AG04450 (cell line): ENCODE data around the gene TCEAL5. TPM values are rescaled to one million over a fixed set of nuclear protein-coding genes. Genes with fewer than 3 reads are reported as not detected.
"Not testable (repeated sequence)": the region's sequence is repeated elsewhere in the genome, so short reads cannot be mapped to it uniquely, and the experiment has no call there.

Source experiments
- CTCF ChIA-PET: fragments of 300-600, 350-600 bp; formaldehyde crosslinking; extraction: SDS; loops from one replicate; lab custom pipeline; 2022; ENCODE audit warnings: antibody characterized with exemption, inconsistent platforms; lab: Charles Lee
- POLR2A ChIA-PET: fragments of 350-600 bp; formaldehyde crosslinking; extraction: SDS; loops from one replicate; lab custom pipeline; 2021; ENCODE audit warnings: antibody characterized with exemption, inconsistent platforms; lab: Yijun Ruan, JAX
- DNase-seq: peaks from one replicate; pipeline ENCODE4 v3.0.0-alpha.2; 2011; ENCODE audit warnings: low read depth, low spot score
- H3K27ac ChIP-seq: one replicate; pipeline ENCODE4 v1.5.1; 2012; ENCODE audit warnings: low read depth, low read length, control low read depth
- H3K27me3 ChIP-seq: one replicate; pipeline ENCODE4 v1.6.0; 2012; ENCODE audit warnings: low read length; ENCODE audit not compliant: control insufficient read depth, insufficient read depth
- H3K4me3 ChIP-seq: 2 replicates; pipeline ENCODE4 v1.5.1; 2011; ENCODE audit warnings: mild to moderate bottlenecking, low read depth, low read length, control low read depth
- H3K9me3 ChIP-seq: 2 replicates; pipeline ENCODE4 v1.5.1; 2012; ENCODE audit warnings: low read length; ENCODE audit not compliant: control insufficient read depth, insufficient read depth
- CTCF ChIP-seq: IDR thresholded peaks from 2 replicates; pipeline ENCODE4 v1.5.1; 2011; ENCODE audit warnings: low read depth, low read length, control low read depth, inconsistent platforms
- polyA plus RNA-seq: library from polyadenylated mRNA; depleted of rRNA; stranded (reverse); fragments of >200 nt; gene quantifications from 2 replicates; pipeline ENCODE4 v1.2.3, GENCODE V29; 2011; rRNA removed

The TCEAL5 gene
- polyA plus RNA-seq, 1 experiment: not detected

GRCh38 chrX:103236296-103236695 lies 40.3 kb downstream of the TCEAL5 start:
- CTCF ChIA-PET: no interaction called here
- H3K27me3 ChIP-seq: no peaks in the 10 kb centered on the region
- DNase-seq: no peak
- H3K27ac ChIP-seq: no peak overlapping the region
- TF ChIP-seq CTCF: no peak
- POLR2A ChIA-PET: no interaction called here
- no peak overlapping the region for H3K4me3 ChIP-seq
- H3K9me3 ChIP-seq: no peaks in the 10 kb centered on the region

GRCh38 chrX:103235608-103236007 lies 40.9 kb downstream of the TCEAL5 start:
- H3K27ac ChIP-seq, H3K9me3 ChIP-seq, H3K4me3 ChIP-seq, POLR2A ChIA-PET, DNase-seq, CTCF ChIA-PET, H3K27me3 ChIP-seq: not testable (repeated sequence)

GRCh38 chrX:103234869-103235268 lies 41.7 kb downstream of the TCEAL5 start:
- DNase-seq: no peak
- TF ChIP-seq CTCF: no peak
- Histone ChIP-seq H3K27ac (no peak overlapping the region), H3K4me3 (no peak overlapping the region), H3K9me3 (no peaks in the 10 kb centered on the region), H3K27me3 (no peaks in the 10 kb centered on the region)
- ChIA-PET CTCF (no interaction called here), POLR2A (no interaction called here)

GRCh38 chrX:103233263-103233662 lies 43.3 kb downstream of the TCEAL5 start:
- H3K27ac ChIP-seq: no peak overlapping the region
- H3K27me3 ChIP-seq: no peaks in the 10 kb centered on the region
- no peak overlapping the region for H3K4me3 ChIP-seq
- no peaks in the 10 kb centered on the region for H3K9me3 ChIP-seq
- POLR2A ChIA-PET: no interaction called here
- no peak for DNase-seq
- CTCF ChIA-PET: no interaction called here
- no peak for TF ChIP-seq CTCF

GRCh38 chrX:103225918-103226317 lies 50.6 kb downstream of the TCEAL5 start:
- CTCF ChIA-PET: not testable (repeated sequence)

More at GRCh38 chrX:103225918-103226317, 50.6 kb downstream of the TCEAL5 start:
- DNase-seq, POLR2A ChIA-PET, H3K9me3 ChIP-seq, H3K4me3 ChIP-seq, H3K27me3 ChIP-seq, H3K27ac ChIP-seq: not testable (repeated sequence)

Other genes with a start within 250 kb of the TCEAL5 start
- 0.26 and 0.66 TPM in 2 replicates for gene BEX1, start 212.6 kb downstream of the TCEAL5 start, polyA plus RNA-seq
- not detected in 2 replicates for gene NXF3, start 183.6 kb downstream of the TCEAL5 start, polyA plus RNA-seq
- gene BEX4, start 61.6 kb downstream of the TCEAL5 start, polyA plus RNA-seq: 14.4 and 21.1 TPM in 2 replicates
- gene TCEAL8, start 21.6 kb downstream of the TCEAL5 start, polyA plus RNA-seq: 98.3 and 147 TPM in 2 replicates
- gene BEX2, start 34.2 kb upstream of the TCEAL5 start, polyA plus RNA-seq: 0.14 and 0.25 TPM in 2 replicates
- gene TCEAL7, start 53.5 kb upstream of the TCEAL5 start, polyA plus RNA-seq: 35.8 and 49.5 TPM in 2 replicates
- 141 and 234 TPM in 2 replicates for gene TCEAL9, start 79.8 kb upstream of the TCEAL5 start, polyA plus RNA-seq
- gene BEX3, start 99.8 kb upstream of the TCEAL5 start, polyA plus RNA-seq: 644 and 772 TPM in 2 replicates
- gene RAB40A, start 242.7 kb upstream of the TCEAL5 start, polyA plus RNA-seq: 0.19 and 0.22 TPM in 2 replicates